B cell (primary cell): ENCODE measurements around the gene HYI. TPM values are rescaled to one million over a fixed set of nuclear protein-coding genes. Genes with fewer than 3 reads are reported as not detected.

Experiments used
- ATAC-seq: fragments of 200-7000 bp; cut with Tn5 transposase; one replicate; pipeline ENCODE4 v1.10.0; 2021; ENCODE audit warnings: low read depth, mild to moderate bottlenecking, moderate number of reproducible peaks, moderate library complexity
- CTCF ChIA-PET: fragments of 350-600 bp; sonication (Branson Sonifier 250); formaldehyde crosslinking; loops from one replicate; lab custom pipeline; 2021; ENCODE audit warnings: antibody characterized with exemption, inconsistent platforms; lab: Charles Lee
- POLR2A ChIA-PET: fragments of 350-600 bp; sonication (Branson Sonifier 250); formaldehyde crosslinking; loops from one replicate; lab custom pipeline; 2021; ENCODE audit warnings: antibody characterized with exemption; lab: Charles Lee
- DNase-seq: peaks from one replicate; pipeline ENCODE4 v3.0.0; 2013
- H2AFZ ChIP-seq: 2 replicates; pipeline ENCODE4 v1.6.1; 2012; ENCODE audit warnings: mild to moderate bottlenecking, low read depth, low read length; ENCODE audit not compliant: insufficient read depth, poor library complexity, severe bottlenecking
- H3K27ac ChIP-seq, 2 donors: 1 replicate in 1 of 2; 2 replicates in 1 of 2; pipeline ENCODE4 v1.5.1; 2012 to 2013; ENCODE audit warnings: low read length in 2 of 2, mild to moderate bottlenecking in 2 of 2, moderate library complexity in 1 of 2
- H3K27me3 ChIP-seq, 4 experiments: fragments of 200-600 bp in 1 of 4; sonication (generic) in 1 of 4; replicated peaks in 1 of 4; 1 replicate in 2 of 4; 2 replicates in 2 of 4; pipeline versions ENCODE4 v1.6.1 to v1.7.0; 2013 to 2016; ENCODE audit warnings: low read length in 3 of 4, mild to moderate bottlenecking in 2 of 4, mixed read lengths in 1 of 4, moderate library complexity in 1 of 4; ENCODE audit not compliant: insufficient read depth in 4 of 4, control insufficient read depth in 3 of 4; ENCODE audit errors: control extremely low read depth in 1 of 4
- H3K36me3 ChIP-seq, 2 experiments: replicated peaks in 1 of 2; 1 replicate in 1 of 2; 2 replicates in 1 of 2; pipeline versions ENCODE4 v1.6.1 to v1.7.1; 2013; ENCODE audit warnings: low read length in 1 of 2; ENCODE audit not compliant: insufficient read depth in 2 of 2, control insufficient read depth in 1 of 2; ENCODE audit errors: control extremely low read depth in 1 of 2, extremely low read depth in 1 of 2
- H3K4me1 ChIP-seq, 2 donors: fragments of 200-600 bp in 1 of 2; sonication (generic) in 1 of 2; 1 replicate in 1 of 2; 2 replicates in 1 of 2; pipeline versions ENCODE4 v1.5.1 to v1.6.1; 2013 to 2017; ENCODE audit warnings: low read length in 2 of 2; ENCODE audit not compliant: control insufficient read depth in 2 of 2, insufficient read depth in 2 of 2
- H3K4me2 ChIP-seq: replicated peaks from 2 replicates; pipeline ENCODE3; 2012; ENCODE audit warnings: mild to moderate bottlenecking, low read depth, low read length; ENCODE audit not compliant: poor library complexity, severe bottlenecking
- H3K4me3 ChIP-seq, 5 experiments: fragments of 200-600 bp in 1 of 5; sonication (generic) in 1 of 5; 1 replicate in 3 of 5; 2 replicates in 2 of 5; pipeline versions ENCODE4 v1.5.1 to v1.7.0; 2011 to 2016; ENCODE audit warnings: low read length in 4 of 5, mild to moderate bottlenecking in 4 of 5, low read depth in 2 of 5, control low read depth in 1 of 5, moderate library complexity in 1 of 5; ENCODE audit not compliant: insufficient read depth in 1 of 5; ENCODE audit errors: control extremely low read depth in 1 of 5, extremely low read depth in 1 of 5
- H3K79me2 ChIP-seq: fragments of 200-600 bp; sonication (generic); one replicate; pipeline ENCODE4 v1.6.0; 2016; ENCODE audit warnings: low read length; ENCODE audit not compliant: control insufficient read depth, insufficient read depth
- H3K9ac ChIP-seq: fragments of 200-600 bp; sonication (generic); 2 replicates; pipeline ENCODE4 v1.6.1; 2017; ENCODE audit warnings: mild to moderate bottlenecking, low read length, moderate library complexity
- H3K9me3 ChIP-seq, 3 donors: one replicate each; pipeline versions ENCODE4 v1.6.1 to v1.7.1; 2013; ENCODE audit warnings: low read length in 2 of 3; ENCODE audit not compliant: control insufficient read depth in 2 of 3, insufficient read depth in 1 of 3; ENCODE audit errors: control extremely low read depth in 1 of 3
- H4K20me1 ChIP-seq: 2 replicates; pipeline ENCODE4 v1.6.0; 2012; ENCODE audit warnings: mild to moderate bottlenecking, low read length; ENCODE audit not compliant: insufficient read depth, control insufficient read depth, poor library complexity, severe bottlenecking
- H3K27ac Mint-ChIP-seq: one replicate; pipeline ENCODE4 v1.8.0; 2021; ENCODE audit warnings: mixed read lengths
- H3K27me3 Mint-ChIP-seq: one replicate; pipeline ENCODE4 v1.8.0; 2021; ENCODE audit warnings: mixed read lengths
- H3K4me1 Mint-ChIP-seq: one replicate; pipeline ENCODE4 v1.8.0; 2021; ENCODE audit warnings: mixed read lengths
- H3K4me3 Mint-ChIP-seq: one replicate; pipeline ENCODE4 v1.8.0; 2021; ENCODE audit warnings: mixed read lengths
- H3K9me3 Mint-ChIP-seq: one replicate; pipeline ENCODE4 v1.8.0; 2022; ENCODE audit warnings: mixed read lengths; ENCODE audit not compliant: insufficient read depth
- CTCF ChIP-seq: fragments of 200-600 bp; IDR thresholded peaks from one replicate; pipeline ENCODE4 v1.8.0; 2022; ENCODE audit warnings: antibody characterized with exemption, mild to moderate bottlenecking
- EZH2 ChIP-seq: IDR thresholded peaks from 2 replicates; pipeline ENCODE4 v1.6.1; 2012; ENCODE audit warnings: borderline replicate concordance, low read depth, mild to moderate bottlenecking, moderate library complexity, low read length; ENCODE audit not compliant: insufficient read depth, poor library complexity, severe bottlenecking
- WGBS: methylation state at CpG from one replicate; pipeline ENCODE4 v1.1.5; 2013; ENCODE audit warnings: missing lambda C conversion rate; ENCODE audit not compliant: insufficient coverage; 5-methylcytosine and 5-hydroxymethylcytosine counted together
- intact Hi-C: fragments of 100-400 bp; cut with micrococcal nuclease; formaldehyde crosslinking; loops from one replicate; pipeline ENCODE4 v1.10.0; 2022
- polyA plus RNA-seq: library from polyadenylated mRNA; depleted of rRNA; stranded (reverse); fragments of >200 nt; gene quantifications from 2 replicates; pipeline ENCODE4 v1.2.3, GENCODE V29; 2012
- total RNA-seq, 2 donors: library from RNA; stranded (reverse); fragments of 120-200 nt in 1 of 2; gene quantifications; 1 replicate in 1 of 2; 2 replicates in 1 of 2; pipeline versions ENCODE4 v1.2.3 to v1.2.4, GENCODE V29; 2013 to 2022

The HYI gene
- total and polyA plus RNA-seq, 2 donors (not counting 1 experiment from before 2014, with no cell fraction given), result 21.0 to 26.5 TPM

- no peak for ATAC-seq
- Histone ChIP-seq H3K79me2 (no peaks in the 10 kb centered on the region), H3K36me3 (peaks cover 0 to 73% of the 10 kb centered on the region in 2 experiments), H3K4me1 (no peaks in the 10 kb centered on the region), H3K9me3 (peaks cover 0 to 3% (median 0%) of the 10 kb centered on the region in 3 donors), H3K27ac (no peak overlapping the region), H3K9ac (no peak overlapping the region), H4K20me1 (no peaks in the 10 kb centered on the region), H3K27me3 (no peaks in the 10 kb centered on the region), H3K4me3 (no peak overlapping the region), H2AFZ (no peak overlapping the region), H3K4me2 (no peak overlapping the region)
- no peaks in the 10 kb centered on the region for H3K9me3 Mint-ChIP-seq
- intact Hi-C loops, result no loop called here
- 100% methylated on average over 2 of the region's 3 CpGs for WGBS
- peak overlapping the region; percentile 26 for H3K27ac Mint-ChIP-seq
- H3K4me3 Mint-ChIP-seq, result no peak overlapping the region
- CTCF ChIA-PET, result interaction anchor here (0.5 to 0.7 kb wide), 2 partner anchors 83 to 674 kb away, joined by 3 read pairs; no protein-coding TSS in a partner anchor
- no peaks in the 10 kb centered on the region for H3K4me1 Mint-ChIP-seq
- no peak for DNase-seq
- H3K27me3 Mint-ChIP-seq, result no peaks in the 10 kb centered on the region
- TF ChIP-seq CTCF (no peak), EZH2 (no peak)
- POLR2A ChIA-PET, result no interaction called here
Measured at GRCh38 chr1:43438006-43438405, 15.7 kb downstream of the HYI start.

GRCh38 chr1:43437031-43437973 is 16.4 kb downstream of the HYI start:
- WGBS, result 98% methylated on average over 19 of the region's 20 CpGs
- no peaks in the 10 kb centered on the region for H3K27me3 ChIP-seq
- no peak for TF ChIP-seq EZH2
- TF ChIP-seq CTCF, result no peak
- Mint-ChIP-seq H3K27ac (no peak overlapping the region), H3K4me3 (no peak overlapping the region), H3K9me3 (no peaks in the 10 kb centered on the region), H3K4me1 (no peaks in the 10 kb centered on the region), H3K27me3 (no peaks in the 10 kb centered on the region)
- no peak overlapping the region for H3K4me3 ChIP-seq
- H3K9me3 ChIP-seq, result peaks cover 0 to 3% (median 0%) of the 10 kb centered on the region in 3 donors
- H3K27ac ChIP-seq, result no peak overlapping the region
- CTCF ChIA-PET, result interaction anchor here (0.7 kb wide), 1 partner anchor 82 kb away, joined by 3 read pairs; no protein-coding TSS in a partner anchor
- DNase-seq (no peak), ATAC-seq (no peak)
- H3K9ac ChIP-seq, result no peak overlapping the region
- no peaks in the 10 kb centered on the region for H4K20me1 ChIP-seq
- no peak overlapping the region for H3K4me2 ChIP-seq
- H3K36me3 ChIP-seq, result peaks cover 0 to 73% of the 10 kb centered on the region in 2 experiments
- intact Hi-C loops, result no loop called here
- H3K79me2 ChIP-seq, result no peaks in the 10 kb centered on the region
- H3K4me1 ChIP-seq, result no peaks in the 10 kb centered on the region
- H2AFZ ChIP-seq, result no peak overlapping the region
- POLR2A ChIA-PET, result no interaction called here
